OCI-LY3 (cell line): ENCODE data around the gene OLIG2.

ENCODE experiments used
- CTCF ChIP-seq: fragments of 200-600, 300-600 bp; sonication (generic); IDR thresholded peaks from 2 replicates; pipeline ENCODE4 v1.5.1; 2014; ENCODE audit warnings: antibody characterized with exemption, low read length, low read depth
- EZH2phosphoT487 ChIP-seq: fragments of 200-600 bp; shearing (Covaris generic); IDR thresholded peaks from 2 replicates; pipeline ENCODE4 v1.6.1; 2018; ENCODE audit warnings: antibody characterized with exemption, mixed run types, low read depth

GRCh38 chr21:33055991-33056390 is 30.3 kb downstream of the OLIG2 start:
- no peak for TF ChIP-seq CTCF
- TF ChIP-seq EZH2phosphoT487 = no peak
